ENCODE results near the gene TSC1.

DNA sequence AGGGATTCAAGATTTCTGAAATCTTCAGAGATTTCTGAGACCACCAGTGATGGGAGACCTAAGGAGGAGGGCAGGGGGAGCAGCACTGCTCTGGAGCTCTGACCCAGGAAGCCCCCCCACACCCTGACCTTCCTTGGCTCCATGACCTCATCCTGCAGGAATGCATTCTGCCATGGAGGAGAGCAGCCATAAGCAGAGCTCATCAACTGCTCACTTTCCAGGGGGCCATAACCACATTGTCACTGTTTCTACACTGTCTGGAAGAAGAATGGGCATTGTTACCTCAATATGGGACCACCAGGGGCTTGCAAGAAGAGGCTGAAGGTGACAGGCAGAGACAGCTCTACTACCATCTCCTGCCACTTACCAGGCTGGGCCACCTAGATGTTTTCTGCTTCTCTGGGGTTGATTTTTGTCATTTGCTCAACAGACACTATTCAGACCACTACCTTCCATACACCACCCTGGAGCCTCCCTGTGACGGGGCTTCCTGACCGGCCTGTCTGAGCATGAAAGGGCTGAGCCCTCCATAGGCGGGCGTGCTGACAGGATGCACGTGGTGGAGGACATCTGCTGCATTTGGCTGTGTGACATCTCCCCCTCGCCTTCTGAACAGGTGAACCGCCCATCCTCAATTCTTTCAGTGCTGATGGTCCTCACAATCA is 2.3 kb upstream of the TSC1 start:
- TF ChIP-seq, protein P1, sequence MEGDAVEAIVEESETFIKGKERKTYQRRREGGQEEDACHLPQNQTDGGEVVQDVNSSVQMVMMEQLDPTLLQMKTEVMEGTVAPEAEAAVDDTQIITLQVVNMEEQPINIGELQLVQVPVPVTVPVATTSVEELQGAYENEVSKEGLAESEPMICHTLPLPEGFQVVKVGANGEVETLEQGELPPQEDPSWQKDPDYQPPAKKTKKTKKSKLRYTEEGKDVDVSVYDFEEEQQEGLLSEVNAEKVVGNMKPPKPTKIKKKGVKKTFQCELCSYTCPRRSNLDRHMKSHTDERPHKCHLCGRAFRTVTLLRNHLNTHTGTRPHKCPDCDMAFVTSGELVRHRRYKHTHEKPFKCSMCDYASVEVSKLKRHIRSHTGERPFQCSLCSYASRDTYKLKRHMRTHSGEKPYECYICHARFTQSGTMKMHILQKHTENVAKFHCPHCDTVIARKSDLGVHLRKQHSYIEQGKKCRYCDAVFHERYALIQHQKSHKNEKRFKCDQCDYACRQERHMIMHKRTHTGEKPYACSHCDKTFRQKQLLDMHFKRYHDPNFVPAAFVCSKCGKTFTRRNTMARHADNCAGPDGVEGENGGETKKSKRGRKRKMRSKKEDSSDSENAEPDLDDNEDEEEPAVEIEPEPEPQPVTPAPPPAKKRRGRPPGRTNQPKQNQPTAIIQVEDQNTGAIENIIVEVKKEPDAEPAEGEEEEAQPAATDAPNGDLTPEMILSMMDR (conservative IDR thresholded peaks at IDR 0.05), result no peak
- TF ChIP-seq ZFX (IDR thresholded peaks at IDR 0.05), result no peak
